Psoas muscle (tissue), 8 donors: ENCODE results near the gene FCN1. TPM values are rescaled to one million over a fixed set of nuclear protein-coding genes. Genes with fewer than 3 reads are reported as not detected.

Experiments used
- ATAC-seq, 4 donors: fragments of 200-7000 bp; cut with Tn5 transposase; one replicate each; pipeline ENCODE4 v1.9.1; 2020; ENCODE audit warnings: moderate library complexity in 3 of 4, mild to moderate bottlenecking in 2 of 4
- DNase-seq, 2 donors: peaks; one replicate each; pipeline ENCODE4 v3.0.0-alpha.2; 2020
- H3K27ac ChIP-seq: fragments of 200-600 bp; one replicate; pipeline ENCODE4 v1.8.0; 2022
- H3K27me3 ChIP-seq, 3 donors: fragments of 200-600 bp in 1 of 3; one replicate each; pipeline versions ENCODE4 v1.6.1 to v1.8.0; 2013 to 2022; ENCODE audit warnings: low read length in 2 of 3, mild to moderate bottlenecking in 2 of 3, moderate library complexity in 1 of 3; ENCODE audit not compliant: insufficient read depth in 3 of 3
- H3K36me3 ChIP-seq, 2 donors: fragments of 200-600 bp in 1 of 2; one replicate each; pipeline versions ENCODE4 v1.6.1 to v1.8.0; 2013 to 2022; ENCODE audit warnings: low read depth in 1 of 2, mild to moderate bottlenecking in 1 of 2, moderate library complexity in 1 of 2; ENCODE audit not compliant: insufficient read depth in 1 of 2
- H3K4me1 ChIP-seq: fragments of 200-600 bp; one replicate; pipeline ENCODE4 v1.8.0; 2022
- H3K4me3 ChIP-seq: fragments of 200-600 bp; one replicate; pipeline ENCODE4 v1.8.0; 2022; ENCODE audit warnings: mild to moderate bottlenecking
- H3K9me3 ChIP-seq: fragments of 200-600 bp; one replicate; pipeline ENCODE4 v1.8.0; 2022
- WGBS, 3 donors: extraction: QIAGEN DNeasy Blood & Tissue Kit; methylation state at CpG; one replicate each; pipeline versions ENCODE4 v1.1.6 to v1.1.7; 2013; 5-methylcytosine and 5-hydroxymethylcytosine counted together
- intact Hi-C, 2 donors: fragments of 100-400 bp; cut with DNase I; formaldehyde crosslinking; loops; one replicate each; pipeline versions ENCODE4 v1.11.0 to v1.14.2; 2022
- polyA plus RNA-seq, 3 donors: library from polyadenylated mRNA; stranded (reverse); fragments of 200-250 nt; gene quantifications; one replicate each; pipeline ENCODE4 v1.2.3, GENCODE V29; 2013
- total RNA-seq, 4 donors: library from RNA; stranded (reverse); fragmentation: NEBNext Ultra II Directional in 2 of 4; extraction: Animal tissue kit (Norgen Biotek cat#: 25700) in 2 of 4; gene quantifications; one replicate each; pipeline versions ENCODE4 v1.2.1 to v1.2.4, GENCODE V29; 2021 to 2023
- TF ChIP-seq, protein P1 (sequence below): fragments of 200-600 bp; IDR thresholded peaks from one replicate; pipeline ENCODE4 v1.8.0; 2022; ENCODE audit warnings: antibody characterized with exemption
- donor health status: healthy with polysubstance abuse.
- donor health status: DM: no; HTN: no; CAD: no; lungs with moderate emphysema.
- donor health status: Bipolar disorder and iron deficiency.
- donor health status: healthy.
- donor health status: DM: yes; HTN: yes; CAD: no.
- donor health status: DM: no; HTN: no; CAD: no.
- donor health status: DM: no; HTN: no; CAD: no.
- donor health status: DM: yes; HTN: yes; CAD: no.

Gene FCN1
- total and polyA plus RNA-seq, 7 donors: 0.51 to 3.9 (median 0.82) TPM

DNA sequence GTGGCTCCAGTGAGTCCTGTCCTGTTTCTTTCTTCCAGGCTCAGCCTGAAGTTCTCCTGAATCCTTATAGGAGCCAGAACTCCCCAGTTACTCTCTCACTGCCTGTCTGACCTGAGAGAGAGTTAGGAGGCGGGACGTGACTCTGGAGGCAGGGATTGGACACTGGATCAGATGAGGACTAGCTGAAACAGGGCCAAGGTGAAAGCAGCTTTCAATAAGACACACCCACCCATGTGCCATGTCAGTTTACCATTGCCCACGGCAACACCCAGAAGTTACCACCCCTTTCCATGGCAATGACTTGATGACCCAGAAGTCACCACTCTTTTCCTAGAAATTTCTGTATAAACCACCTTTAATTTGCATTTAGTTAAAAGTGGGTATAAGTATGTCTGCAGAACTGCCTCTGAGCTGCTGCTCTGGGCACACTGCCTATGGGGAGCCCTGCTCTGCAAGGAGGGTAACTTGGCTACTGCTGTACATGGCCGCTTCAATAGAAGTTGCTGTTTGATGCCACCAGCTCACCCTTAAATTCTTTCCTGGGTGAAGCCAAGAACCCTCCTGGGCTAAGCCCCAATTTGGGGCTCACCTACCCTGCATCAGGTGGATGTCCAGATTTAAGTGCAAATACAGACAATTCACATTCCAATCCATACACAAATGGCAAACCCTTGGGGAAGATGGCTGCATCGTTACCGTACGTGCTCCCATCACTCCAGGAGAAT lies 23.4 kb downstream of the FCN1 start:
- Histone ChIP-seq H3K4me3 (no peak overlapping the region), H3K27ac (no peak overlapping the region), H3K9me3 (no peaks in the 10 kb centered on the region), H3K36me3 (no peaks in the 10 kb centered on the region), H3K4me1 (peaks cover 6% of the 10 kb centered on the region), H3K27me3 (peaks cover 0 to 10% (median 0%) of the 10 kb centered on the region in 3 donors)
- intact Hi-C loops: no loop called here
- TF ChIP-seq, protein P1, sequence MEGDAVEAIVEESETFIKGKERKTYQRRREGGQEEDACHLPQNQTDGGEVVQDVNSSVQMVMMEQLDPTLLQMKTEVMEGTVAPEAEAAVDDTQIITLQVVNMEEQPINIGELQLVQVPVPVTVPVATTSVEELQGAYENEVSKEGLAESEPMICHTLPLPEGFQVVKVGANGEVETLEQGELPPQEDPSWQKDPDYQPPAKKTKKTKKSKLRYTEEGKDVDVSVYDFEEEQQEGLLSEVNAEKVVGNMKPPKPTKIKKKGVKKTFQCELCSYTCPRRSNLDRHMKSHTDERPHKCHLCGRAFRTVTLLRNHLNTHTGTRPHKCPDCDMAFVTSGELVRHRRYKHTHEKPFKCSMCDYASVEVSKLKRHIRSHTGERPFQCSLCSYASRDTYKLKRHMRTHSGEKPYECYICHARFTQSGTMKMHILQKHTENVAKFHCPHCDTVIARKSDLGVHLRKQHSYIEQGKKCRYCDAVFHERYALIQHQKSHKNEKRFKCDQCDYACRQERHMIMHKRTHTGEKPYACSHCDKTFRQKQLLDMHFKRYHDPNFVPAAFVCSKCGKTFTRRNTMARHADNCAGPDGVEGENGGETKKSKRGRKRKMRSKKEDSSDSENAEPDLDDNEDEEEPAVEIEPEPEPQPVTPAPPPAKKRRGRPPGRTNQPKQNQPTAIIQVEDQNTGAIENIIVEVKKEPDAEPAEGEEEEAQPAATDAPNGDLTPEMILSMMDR: no peak
- DNase-seq (no peak), ATAC-seq (no peak)
- 89 to 93% (median 91%) methylated on average over 7 of the region's 7 CpGs for WGBS, 3 donors

DNA sequence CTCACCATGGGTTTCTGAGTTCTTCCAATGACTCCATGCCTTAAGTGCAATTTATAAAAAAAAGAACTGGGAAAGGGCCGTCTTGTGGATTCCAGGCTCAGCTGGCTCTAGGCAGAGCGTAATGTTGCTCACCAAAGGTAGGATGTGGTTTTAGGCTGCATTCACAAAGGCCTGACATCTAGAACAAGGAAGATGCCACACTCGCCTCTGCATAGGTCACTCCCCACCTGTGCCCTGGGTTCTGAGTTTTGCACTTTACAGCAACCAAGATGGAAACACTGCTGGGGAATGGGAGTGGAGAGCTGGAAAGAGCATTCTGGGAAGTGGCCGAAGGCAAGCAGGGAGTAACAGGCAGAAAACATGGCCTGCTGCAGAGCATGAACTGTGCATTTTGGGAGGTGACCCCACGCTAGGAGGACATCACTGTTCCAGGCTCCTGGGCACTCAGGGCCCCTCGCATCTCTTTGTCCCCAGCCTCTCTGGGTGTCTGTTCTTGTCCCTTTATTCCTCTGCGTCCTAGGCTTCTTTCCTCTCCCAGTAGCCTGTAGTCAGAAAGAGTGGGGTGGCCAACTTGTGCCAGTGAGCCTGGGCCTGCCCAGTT lies 24.8 kb downstream of the FCN1 start:
- TF ChIP-seq, protein P1: no peak
- peaks cover 6% of the 10 kb centered on the region for H3K4me1 ChIP-seq
- H3K27me3 ChIP-seq: peaks cover 0 to 10% (median 0%) of the 10 kb centered on the region in 3 donors
- no peaks in the 10 kb centered on the region for H3K9me3 ChIP-seq
- H3K27ac ChIP-seq: no peak overlapping the region
- ATAC-seq (no peak), DNase-seq (no peak)
- intact Hi-C loops: no loop called here
- H3K4me3 ChIP-seq: no peak overlapping the region
- WGBS, 3 donors: 88 to 95% (median 93%) methylated on average over 7 of the region's 7 CpGs
- H3K36me3 ChIP-seq: no peaks in the 10 kb centered on the region

DNA sequence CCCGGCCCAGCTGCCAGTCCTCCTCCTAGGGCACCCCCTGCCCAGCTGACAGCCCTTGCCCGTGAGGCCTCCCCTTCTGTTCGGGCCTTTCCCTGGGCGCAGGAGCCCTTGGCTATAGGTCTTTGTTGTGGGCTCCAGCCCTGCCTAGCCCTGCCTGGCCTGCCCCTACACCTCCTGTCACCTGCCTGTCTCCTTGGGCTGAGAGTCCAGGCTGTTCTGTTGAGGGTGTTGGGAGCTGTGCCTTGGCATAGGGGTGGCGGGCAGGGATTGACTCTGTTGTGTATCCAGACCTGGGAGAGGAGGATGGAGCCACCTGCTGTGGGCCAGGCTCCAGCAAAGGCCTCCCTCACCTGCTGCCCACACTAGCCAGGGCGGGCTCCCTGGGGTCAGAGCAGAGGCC lies 25.5 kb downstream of the FCN1 start:
- Histone ChIP-seq H3K4me3 (no peak overlapping the region), H3K27ac (no peak overlapping the region), H3K9me3 (no peaks in the 10 kb centered on the region), H3K36me3 (no peaks in the 10 kb centered on the region), H3K4me1 (peaks cover 6% of the 10 kb centered on the region), H3K27me3 (peaks cover 0 to 10% (median 0%) of the 10 kb centered on the region in 3 donors)
- intact Hi-C loops: no loop called here
- TF ChIP-seq, protein P1: no peak
- no peak for ATAC-seq
- WGBS, 3 donors: 86 to 93% (median 87%) methylated on average over 6 of the region's 6 CpGs
- DNase-seq: no peak

DNA sequence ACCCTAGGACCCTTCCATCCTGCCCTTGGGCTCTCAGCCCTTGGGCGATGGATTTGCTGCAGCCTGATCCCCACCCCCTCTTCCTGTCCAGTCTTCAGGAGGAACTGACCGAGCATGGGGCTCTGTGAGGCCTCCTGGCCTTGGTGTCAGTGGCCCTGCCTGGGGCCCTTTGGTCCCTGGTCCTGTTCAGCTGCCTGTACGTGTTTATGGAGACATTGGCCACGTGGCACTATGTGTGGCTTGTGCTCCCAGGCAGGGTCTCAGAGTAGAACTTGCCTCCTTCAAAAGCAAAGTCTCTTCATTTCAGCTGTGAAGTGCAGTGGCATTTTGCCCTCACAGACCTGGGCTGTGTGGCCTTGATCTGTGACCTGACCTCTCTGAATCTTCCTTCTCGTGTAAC lies 26.0 kb downstream of the FCN1 start:
- intact Hi-C loops: no loop called here

More for the DNA sequence above, 26.0 kb downstream of the FCN1 start:
- ATAC-seq (no peak), DNase-seq (no peak)
- Histone ChIP-seq H3K4me3 (no peak overlapping the region), H3K27ac (no peak overlapping the region), H3K4me1 (peaks cover 2% of the 10 kb centered on the region), H3K36me3 (no peaks in the 10 kb centered on the region), H3K9me3 (no peaks in the 10 kb centered on the region), H3K27me3 (peaks cover 0 to 10% (median 0%) of the 10 kb centered on the region in 3 donors)
- WGBS, 3 donors: 74 to 83% (median 83%) methylated on average over 5 of the region's 5 CpGs
- TF ChIP-seq, protein P1: no peak
